ENCODE measurements around the gene ADA.

ADA gene

GRCh38 chr20:44579313-44580081 is 72.0 kb downstream of the ADA start:
- DNase-seq (no peak), ATAC-seq (no peak)
- Mint-ChIP-seq H3K4me3 (no peak overlapping the region), H3K27ac (no peak overlapping the region), H3K4me1 (peaks cover 15% of the 10 kb centered on the region), H3K27me3 (no peaks in the 10 kb centered on the region), H3K9me3 (no peaks in the 10 kb centered on the region)

GRCh38 chr20:44576297-44576696 is 75.2 kb downstream of the ADA start:
- no peak overlapping the region for H3K4me3 Mint-ChIP-seq
- H3K9me3 Mint-ChIP-seq = no peaks in the 10 kb centered on the region
- H3K4me1 Mint-ChIP-seq = peaks cover 19% of the 10 kb centered on the region
- peak overlapping the region; percentile 71 to 80 for H3K27ac Mint-ChIP-seq
- DNase-seq = no peak
- no peaks in the 10 kb centered on the region for H3K27me3 Mint-ChIP-seq
- no peak for ATAC-seq

- ATAC-seq = no peak
- Mint-ChIP-seq H3K4me1 (peaks cover 27% of the 10 kb centered on the region), H3K9me3 (no peaks in the 10 kb centered on the region), H3K4me3 (no peak overlapping the region), H3K27ac (peak overlapping the region in 1 of 2 donors; percentile 54), H3K27me3 (no peaks in the 10 kb centered on the region)
- no peak for DNase-seq
Observed at GRCh38 chr20:44574372-44574771, 77.1 kb downstream of the ADA start.

GRCh38 chr20:44573501-44573869 is 78.0 kb downstream of the ADA start:
- H3K27ac Mint-ChIP-seq = no peak overlapping the region

GRCh38 chr20:44572551-44573500 is 78.7 kb downstream of the ADA start:
- H3K9me3 Mint-ChIP-seq = no peaks in the 10 kb centered on the region
- peak overlapping the region in 1 of 2 donors; percentile 34 for H3K27ac Mint-ChIP-seq
- H3K4me3 Mint-ChIP-seq = no peak overlapping the region
- no peaks in the 10 kb centered on the region for H3K27me3 Mint-ChIP-seq
- DNase-seq (no peak), ATAC-seq (no peak)
- peaks cover 27% of the 10 kb centered on the region for H3K4me1 Mint-ChIP-seq

More at GRCh38 chr20:44573501-44573869, 78.0 kb downstream of the ADA start:
- DNase-seq = no peak
- no peak for ATAC-seq
- no peak overlapping the region for H3K4me3 Mint-ChIP-seq
- H3K27me3 Mint-ChIP-seq = no peaks in the 10 kb centered on the region
- no peaks in the 10 kb centered on the region for H3K9me3 Mint-ChIP-seq
- peaks cover 27% of the 10 kb centered on the region for H3K4me1 Mint-ChIP-seq

GRCh38 chr20:44571362-44571988 is 80.0 kb downstream of the ADA start:
- H3K4me3 Mint-ChIP-seq = no peak overlapping the region
- DNase-seq = no peak
- no peaks in the 10 kb centered on the region for H3K9me3 Mint-ChIP-seq
- no peaks in the 10 kb centered on the region for H3K27me3 Mint-ChIP-seq
- H3K27ac Mint-ChIP-seq = no peak overlapping the region
- no peak for ATAC-seq
- peaks cover 19% of the 10 kb centered on the region for H3K4me1 Mint-ChIP-seq

- no peak overlapping the region for H3K27ac Mint-ChIP-seq
- no peak for ATAC-seq
- no peaks in the 10 kb centered on the region for H3K9me3 Mint-ChIP-seq
- peaks cover 11% of the 10 kb centered on the region for H3K4me1 Mint-ChIP-seq
- DNase-seq = no peak
- H3K4me3 Mint-ChIP-seq = no peak overlapping the region
- H3K27me3 Mint-ChIP-seq = no peaks in the 10 kb centered on the region
Observed at GRCh38 chr20:44570367-44570766, 81.1 kb downstream of the ADA start.
